Coronary artery (tissue), 2 donors: ENCODE results near the gene EXOC3L2.
"Not testable (repeated sequence)": the region's sequence is repeated elsewhere in the genome, so short reads cannot be mapped to it uniquely, and the experiment has no call there.

Experiments used
- DNase-seq: peaks from one replicate; pipeline ENCODE4 v3.0.0-alpha.2; 2017; ENCODE audit warnings: low spot score
- H3K27ac ChIP-seq, 2 donors: fragments of 200-600 bp; sonication (generic); one replicate each; pipeline ENCODE4 v1.5.1; 2016 to 2019
- H3K4me3 ChIP-seq: fragments of 200-600 bp; sonication (generic); 2 replicates; pipeline ENCODE4 v1.5.1; 2016; ENCODE audit warnings: mild to moderate bottlenecking, moderate library complexity
- TF ChIP-seq, protein P1 (sequence below): fragments of 200-600 bp; sonication (generic); IDR thresholded peaks from one replicate; pipeline ENCODE4 v1.5.1; 2019; ENCODE audit warnings: antibody characterized with exemption

The EXOC3L2 gene

DNA sequence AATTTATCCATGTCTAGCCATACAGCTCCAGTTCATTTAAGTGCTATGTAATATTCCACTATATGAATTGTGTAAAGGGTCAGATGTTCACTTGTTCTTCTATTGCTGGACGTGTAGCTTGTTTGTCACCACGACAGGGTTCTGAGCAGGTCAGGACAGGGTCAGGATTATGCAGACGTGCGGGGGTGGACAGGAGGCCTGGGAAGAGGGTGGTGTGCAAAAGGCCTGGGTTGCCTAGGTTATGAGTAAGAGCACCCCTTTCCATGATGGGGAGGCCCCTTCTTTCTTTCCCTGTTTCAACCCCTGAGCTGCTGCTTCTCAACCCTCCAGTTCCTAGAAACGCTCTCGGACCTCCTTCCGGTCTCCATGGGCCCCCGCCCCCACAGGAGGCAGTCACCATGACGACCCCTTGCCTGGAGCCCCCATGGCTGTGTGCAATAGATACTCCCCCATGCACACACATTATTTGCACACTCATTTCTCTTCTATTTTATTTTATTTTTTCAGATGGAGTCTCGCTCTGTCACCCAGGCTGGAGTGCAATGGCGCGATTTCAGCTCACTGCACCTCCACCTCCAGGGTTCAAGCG, 2.0 kb downstream of the EXOC3L2 start:
- no peak for DNase-seq
- no peak overlapping the region for H3K27ac ChIP-seq
- TF ChIP-seq, protein P1, sequence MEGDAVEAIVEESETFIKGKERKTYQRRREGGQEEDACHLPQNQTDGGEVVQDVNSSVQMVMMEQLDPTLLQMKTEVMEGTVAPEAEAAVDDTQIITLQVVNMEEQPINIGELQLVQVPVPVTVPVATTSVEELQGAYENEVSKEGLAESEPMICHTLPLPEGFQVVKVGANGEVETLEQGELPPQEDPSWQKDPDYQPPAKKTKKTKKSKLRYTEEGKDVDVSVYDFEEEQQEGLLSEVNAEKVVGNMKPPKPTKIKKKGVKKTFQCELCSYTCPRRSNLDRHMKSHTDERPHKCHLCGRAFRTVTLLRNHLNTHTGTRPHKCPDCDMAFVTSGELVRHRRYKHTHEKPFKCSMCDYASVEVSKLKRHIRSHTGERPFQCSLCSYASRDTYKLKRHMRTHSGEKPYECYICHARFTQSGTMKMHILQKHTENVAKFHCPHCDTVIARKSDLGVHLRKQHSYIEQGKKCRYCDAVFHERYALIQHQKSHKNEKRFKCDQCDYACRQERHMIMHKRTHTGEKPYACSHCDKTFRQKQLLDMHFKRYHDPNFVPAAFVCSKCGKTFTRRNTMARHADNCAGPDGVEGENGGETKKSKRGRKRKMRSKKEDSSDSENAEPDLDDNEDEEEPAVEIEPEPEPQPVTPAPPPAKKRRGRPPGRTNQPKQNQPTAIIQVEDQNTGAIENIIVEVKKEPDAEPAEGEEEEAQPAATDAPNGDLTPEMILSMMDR: no peak

DNA sequence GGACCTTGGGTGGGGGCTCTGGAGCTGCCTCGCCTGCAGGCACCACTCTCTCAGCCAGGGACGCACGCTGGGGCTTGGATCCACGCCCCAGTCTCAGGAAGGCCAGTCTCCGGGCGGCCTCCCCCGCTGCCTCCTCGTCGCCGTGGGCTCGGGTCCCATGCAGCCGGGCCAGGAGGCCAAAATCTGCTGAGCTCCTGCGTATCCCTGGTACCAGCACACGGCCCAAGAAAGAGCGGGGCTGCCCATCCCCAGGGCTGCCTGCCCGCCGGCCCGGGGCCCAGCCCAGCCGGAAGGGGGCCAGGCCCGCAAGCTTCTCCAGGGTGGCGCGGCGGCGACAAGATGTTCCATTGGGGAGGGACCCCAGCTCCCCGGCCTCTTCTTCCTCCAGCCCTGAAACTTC, 6.7 kb downstream of the EXOC3L2 start:
- Histone ChIP-seq H3K27ac (no peak overlapping the region), H3K4me3 (no peak overlapping the region)
- TF ChIP-seq, protein P1: no peak
- no peak for DNase-seq

More for the DNA sequence above, 2.0 kb downstream of the EXOC3L2 start:
- H3K4me3 ChIP-seq: no peak overlapping the region

DNA sequence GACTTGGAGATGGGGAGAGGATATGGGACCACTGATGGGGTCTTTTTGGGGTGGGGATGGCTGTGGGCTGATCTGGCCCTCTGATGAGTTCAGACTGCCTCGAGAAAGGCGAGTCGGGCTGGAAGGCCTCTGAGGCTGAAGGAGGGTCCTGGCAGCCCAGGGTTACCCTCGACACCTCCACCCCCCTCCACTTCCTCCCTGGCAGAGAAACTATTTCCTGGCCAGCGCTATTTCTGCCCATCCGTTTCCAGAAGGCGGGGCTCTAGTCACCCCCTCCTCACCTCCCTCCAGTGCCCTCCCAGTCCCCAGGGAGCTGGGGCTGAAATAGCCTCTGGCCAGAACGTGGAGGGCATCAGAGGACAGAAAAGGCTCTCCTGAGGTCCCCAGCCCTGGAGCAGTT, 9.7 kb downstream of the EXOC3L2 start:
- Histone ChIP-seq H3K27ac (no peak overlapping the region), H3K4me3 (no peak overlapping the region)
- TF ChIP-seq, protein P1: no peak
- DNase-seq: no peak

DNA sequence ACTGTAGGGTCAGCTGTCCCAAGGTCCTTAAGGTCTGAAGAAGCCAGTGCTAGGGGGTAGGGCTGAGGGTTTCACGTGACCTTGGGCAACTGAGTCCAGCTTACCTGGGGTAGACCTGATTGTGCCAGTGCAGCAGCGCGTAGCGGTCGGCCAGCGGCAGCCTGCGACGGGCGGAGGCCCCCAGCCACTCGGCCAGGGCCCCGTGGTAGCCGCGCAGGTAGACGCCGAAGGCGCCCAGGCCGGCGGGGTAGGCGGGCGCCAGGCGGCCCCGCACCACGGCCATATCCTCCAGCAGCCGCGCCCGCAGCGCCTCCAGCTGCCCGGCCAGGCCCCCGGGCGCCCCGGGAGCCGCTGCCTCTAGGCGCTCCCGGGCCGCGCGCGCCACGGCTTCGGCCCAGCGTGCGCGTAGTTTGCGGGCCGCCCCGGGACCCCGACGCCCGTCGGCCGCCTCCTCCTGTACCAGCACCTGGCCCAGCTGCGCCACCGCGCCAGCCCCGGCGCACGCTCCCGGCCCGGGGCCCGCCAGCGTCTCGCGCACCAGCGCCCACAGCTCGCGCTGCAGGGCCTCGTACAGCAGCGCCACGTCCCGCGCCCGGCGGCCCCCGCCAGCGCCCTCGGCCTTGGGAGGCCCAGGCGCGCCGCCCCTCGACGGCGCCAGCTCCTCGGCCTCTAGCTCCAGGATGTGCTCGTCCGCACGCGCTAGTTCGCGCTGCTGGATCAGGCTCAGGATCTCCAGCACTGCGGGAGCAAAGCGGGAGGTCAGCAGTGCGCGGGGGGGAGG, 10.9 kb downstream of the EXOC3L2 start:
- Histone ChIP-seq H3K27ac (no peak overlapping the region), H3K4me3 (no peak overlapping the region)
- TF ChIP-seq, protein P1: no peak
- no peak for DNase-seq

DNA sequence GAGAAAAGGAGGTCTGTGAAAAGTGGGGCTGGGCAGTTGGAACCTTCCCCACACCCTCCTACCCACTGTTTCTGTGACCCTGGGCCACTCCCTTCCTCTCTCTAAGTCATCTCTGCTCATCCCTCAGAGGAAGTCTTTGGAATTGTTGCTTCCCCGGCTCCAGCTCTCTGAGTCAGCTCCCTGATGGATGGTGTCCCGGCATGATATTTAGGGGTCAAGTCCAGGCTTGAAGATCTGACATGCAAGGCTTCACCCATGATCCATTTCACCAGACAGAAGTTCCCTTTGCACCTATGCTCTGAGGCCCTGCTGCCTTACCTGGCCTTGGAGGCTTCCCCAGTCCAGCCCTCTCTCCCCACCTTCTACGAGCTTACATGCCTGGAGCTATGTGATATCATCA, 13.3 kb downstream of the EXOC3L2 start:
- no peak for DNase-seq
- no peak overlapping the region for H3K4me3 ChIP-seq
- no peak overlapping the region for H3K27ac ChIP-seq
- TF ChIP-seq, protein P1: no peak

DNA sequence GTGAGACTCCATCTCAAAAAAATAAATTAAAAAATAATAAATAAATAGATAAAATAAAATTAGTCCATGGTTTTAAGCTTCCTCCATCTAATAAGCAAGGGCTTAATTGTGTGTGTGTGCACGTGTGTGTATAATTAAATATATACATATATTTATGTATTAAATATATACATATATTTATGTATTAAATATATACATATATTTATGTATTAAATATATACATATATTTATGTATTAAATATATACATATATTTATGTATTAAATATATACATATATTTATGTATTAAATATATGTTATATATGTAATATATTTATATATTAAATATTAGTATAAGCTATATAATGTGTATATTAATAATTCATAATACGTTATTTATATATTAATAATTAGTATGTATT, 16.2 kb downstream of the EXOC3L2 start:
- not testable (repeated sequence) for DNase-seq, H3K4me3 ChIP-seq, H3K27ac ChIP-seq

DNA sequence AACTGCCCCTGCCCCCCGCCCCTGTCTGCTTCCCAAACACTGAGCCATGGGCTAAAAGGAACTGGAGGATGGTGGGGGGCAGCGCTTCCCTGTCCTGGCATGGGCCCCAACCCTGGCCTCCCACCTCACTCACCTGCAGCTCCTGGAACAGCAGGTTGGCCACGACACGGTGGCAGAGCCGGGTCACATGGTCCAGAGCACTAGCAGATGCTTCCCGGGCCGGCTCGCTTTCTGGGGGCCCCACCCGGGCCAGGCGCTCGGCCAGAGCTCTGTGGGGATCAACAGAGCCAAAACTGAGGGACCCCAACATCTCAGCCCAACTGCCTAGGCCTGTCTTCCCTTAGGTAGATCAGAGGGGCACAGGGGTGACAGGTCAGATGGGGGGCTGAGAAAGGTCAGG, 20.6 kb downstream of the EXOC3L2 start:
- H3K4me3 ChIP-seq: no peak overlapping the region
- H3K27ac ChIP-seq: no peak overlapping the region
- TF ChIP-seq, protein P1: no peak
- no peak for DNase-seq
